GM12874 (cell line): ENCODE data around the gene CALM3.

Source experiments
- TF ChIP-seq, protein P1 (sequence below): IDR thresholded peaks from 2 replicates; pipeline ENCODE4 v1.5.1; 2011; ENCODE audit warnings: low read depth, mild to moderate bottlenecking, control low read depth, low read length, moderate library complexity; ENCODE audit not compliant: insufficient read depth

CALM3 gene

DNA sequence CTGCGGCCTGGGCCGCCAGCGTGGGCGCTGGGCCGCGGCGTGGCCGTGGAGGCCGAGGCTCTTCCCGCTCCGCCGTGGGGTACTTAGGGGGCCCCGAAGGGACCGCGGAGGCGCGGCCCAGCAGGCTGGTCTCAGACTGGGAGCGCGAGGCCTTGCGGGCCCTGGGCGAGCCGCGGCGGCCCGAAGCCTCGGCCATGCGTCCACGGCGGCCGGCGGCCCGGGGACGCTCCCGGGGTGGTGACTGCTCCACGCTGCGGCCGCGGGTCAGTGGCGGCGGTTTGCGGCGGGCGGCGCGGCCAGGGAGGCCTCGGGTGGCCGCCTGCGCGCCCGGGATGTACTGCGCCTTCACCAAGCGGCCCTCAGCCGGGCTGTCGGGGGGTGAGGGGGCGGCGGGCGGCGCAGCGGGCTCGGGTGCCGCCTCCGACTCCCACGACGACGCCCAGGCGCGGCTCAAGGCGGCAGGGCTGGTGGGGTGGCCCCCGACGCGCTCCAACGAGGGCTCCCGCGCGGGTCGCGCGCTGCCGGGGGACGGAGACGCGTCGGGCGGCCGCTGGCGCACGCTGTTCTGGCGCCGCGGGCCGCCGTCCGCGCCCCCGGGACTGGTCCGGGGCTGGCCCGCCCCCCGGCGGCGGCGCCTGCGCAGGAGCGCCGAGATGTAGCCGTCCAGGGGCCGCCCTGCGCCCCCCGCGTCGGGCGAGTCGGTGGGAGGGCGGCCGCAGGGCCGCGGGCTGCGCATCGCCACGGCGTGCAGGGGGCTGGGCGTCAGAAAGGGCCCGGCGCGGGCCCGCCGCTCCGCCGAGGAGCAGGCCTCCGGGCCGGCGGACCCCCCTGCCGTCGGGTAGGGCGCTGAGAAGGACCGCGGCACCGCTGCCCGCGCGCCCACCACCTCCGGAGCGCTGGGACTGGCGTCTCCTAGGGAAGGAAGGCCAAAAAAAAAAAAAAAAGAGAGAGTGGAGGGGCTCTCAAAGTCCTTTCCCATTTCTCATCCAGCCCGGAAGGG, 48.1 kb downstream of the CALM3 start:
- TF ChIP-seq, protein P1, sequence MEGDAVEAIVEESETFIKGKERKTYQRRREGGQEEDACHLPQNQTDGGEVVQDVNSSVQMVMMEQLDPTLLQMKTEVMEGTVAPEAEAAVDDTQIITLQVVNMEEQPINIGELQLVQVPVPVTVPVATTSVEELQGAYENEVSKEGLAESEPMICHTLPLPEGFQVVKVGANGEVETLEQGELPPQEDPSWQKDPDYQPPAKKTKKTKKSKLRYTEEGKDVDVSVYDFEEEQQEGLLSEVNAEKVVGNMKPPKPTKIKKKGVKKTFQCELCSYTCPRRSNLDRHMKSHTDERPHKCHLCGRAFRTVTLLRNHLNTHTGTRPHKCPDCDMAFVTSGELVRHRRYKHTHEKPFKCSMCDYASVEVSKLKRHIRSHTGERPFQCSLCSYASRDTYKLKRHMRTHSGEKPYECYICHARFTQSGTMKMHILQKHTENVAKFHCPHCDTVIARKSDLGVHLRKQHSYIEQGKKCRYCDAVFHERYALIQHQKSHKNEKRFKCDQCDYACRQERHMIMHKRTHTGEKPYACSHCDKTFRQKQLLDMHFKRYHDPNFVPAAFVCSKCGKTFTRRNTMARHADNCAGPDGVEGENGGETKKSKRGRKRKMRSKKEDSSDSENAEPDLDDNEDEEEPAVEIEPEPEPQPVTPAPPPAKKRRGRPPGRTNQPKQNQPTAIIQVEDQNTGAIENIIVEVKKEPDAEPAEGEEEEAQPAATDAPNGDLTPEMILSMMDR = no peak

DNA sequence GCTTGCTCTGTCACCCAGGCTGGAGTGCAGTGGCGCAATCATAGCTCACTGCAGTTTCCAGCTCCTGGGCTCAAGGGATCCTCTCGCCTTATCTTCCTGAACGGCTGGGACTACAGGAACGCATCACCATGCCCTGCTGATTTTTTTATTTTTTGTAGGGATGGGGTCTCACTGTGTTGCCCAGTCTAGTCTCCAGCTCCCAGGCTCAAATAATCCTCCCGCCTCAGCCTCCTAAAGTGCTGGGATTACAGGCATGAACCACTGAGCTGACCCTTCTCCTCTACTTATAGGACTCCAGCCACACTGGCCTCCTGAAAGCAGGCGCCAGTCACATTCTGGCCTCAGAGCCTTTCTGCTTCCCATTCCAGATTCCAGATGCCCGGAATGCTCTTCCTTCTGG, 49.3 kb downstream of the CALM3 start:
- TF ChIP-seq, protein P1 = no peak

DNA sequence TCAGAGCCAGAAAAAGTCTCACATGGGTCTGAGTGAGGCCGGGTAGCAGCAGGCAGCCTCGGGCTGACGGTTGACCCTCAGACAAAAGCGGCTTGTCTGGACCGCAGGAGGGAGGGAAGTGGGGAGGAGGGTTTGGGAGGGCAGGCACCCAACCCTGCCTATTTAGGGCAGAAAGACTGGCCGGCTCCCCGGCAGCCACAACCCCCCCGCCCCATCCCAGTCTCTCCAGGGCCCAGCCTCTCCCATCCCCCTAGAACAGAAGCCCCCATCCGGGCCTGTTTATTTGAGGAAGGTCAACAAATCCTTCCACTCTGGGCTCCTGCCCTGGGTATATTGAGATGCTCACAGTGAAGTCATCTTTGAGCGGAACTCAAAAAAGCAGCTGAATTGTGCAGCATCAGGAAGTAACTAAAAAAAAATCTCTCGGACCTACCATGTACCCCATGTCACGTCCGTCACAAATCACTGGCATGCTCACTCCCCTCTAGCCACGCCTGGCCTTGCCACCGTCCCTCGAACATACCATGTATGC, 53.6 kb downstream of the CALM3 start:
- TF ChIP-seq, protein P1 = no peak

DNA sequence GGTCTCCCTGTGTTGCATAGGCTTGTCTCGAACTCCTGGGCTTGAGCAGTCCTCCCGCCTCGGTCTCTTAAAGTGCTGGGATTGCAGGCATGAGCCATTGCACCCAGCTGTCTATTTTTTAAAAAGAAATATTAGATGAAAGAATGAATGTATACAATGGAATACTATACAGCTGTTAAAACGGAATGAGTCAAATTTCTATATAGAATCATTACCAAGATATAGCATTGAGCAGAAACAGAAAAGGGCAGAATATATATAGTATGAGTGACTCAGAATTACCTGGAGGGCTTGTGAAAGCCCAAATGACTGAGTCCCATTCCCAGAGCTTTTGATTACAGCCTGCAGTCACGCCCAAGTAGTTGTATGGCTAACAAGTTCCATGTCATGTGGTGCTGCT, 55.4 kb downstream of the CALM3 start:
- TF ChIP-seq, protein P1 = no peak

DNA sequence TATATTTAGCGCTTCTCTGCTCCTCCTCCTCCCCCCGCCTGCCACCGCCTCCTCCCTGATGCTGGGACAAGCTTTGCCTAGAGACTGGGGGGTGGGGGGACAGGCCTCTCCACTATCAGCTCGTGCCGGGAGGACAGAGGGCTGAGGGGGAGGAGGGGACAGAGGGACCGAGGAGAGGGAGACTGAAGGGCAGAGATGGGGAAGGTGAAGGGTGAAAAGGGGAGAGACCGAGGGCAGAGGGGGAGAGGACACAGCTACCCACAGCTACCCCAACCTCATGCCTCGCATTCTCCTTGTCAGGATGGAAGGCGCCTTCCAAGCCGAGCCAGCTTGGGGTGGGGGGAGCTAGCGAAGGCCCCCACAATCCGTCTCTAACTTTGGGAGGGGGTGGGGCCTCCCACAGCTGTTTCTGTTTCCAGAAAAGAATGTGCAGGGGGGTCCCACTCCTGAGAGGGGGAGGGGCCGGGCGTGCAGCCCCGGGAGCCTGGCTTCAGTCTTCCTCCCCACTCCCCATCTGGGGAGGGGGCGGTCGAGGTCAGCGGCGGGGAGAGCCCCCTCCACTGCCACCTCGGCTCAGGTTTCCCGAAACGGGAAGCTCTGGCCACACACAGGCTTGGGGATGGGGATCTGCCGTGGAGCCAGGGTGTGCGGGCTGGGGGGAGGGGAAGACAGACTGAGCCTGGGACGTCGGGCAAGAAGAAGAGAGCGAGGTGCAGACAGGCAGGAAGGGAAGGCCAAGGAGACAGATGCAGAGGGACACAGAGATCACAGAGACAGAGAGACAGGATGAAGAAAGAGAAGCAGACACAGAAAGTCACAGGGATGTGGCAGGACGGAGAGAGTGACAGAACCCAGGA, 58.2 kb downstream of the CALM3 start:
- TF ChIP-seq, protein P1 = no peak

DNA sequence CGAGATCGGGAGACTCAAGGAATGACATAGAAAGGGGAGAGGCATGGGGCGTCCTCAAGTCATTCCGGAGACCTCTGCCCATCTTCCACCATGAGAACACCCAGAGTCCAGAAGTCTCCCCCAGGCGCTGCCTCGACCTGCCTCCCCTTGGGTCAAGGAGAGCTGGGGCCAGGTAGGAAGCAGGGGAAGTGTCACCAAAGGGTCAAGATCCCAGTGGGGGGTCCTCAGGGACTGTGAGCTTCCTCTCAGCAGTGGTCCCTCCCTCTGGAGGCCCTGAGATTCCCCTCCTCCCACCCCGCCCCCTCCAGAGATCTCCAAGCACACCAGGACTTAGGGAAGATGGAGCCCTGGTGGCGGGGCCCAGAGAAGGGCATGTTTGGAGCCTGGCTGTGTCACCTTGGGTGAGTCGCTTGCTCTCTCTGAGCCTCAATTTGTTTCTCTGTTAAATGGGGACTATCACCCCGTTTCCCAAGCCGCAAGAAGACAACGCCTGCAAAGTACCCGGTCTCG, 58.9 kb downstream of the CALM3 start:
- TF ChIP-seq, protein P1 = no peak
